Thyroid gland (tissue), 4 donors: ENCODE results near the gene EGLN3.

Source experiments
- CTCF ChIP-seq, 6 experiments: fragments of 200-600 bp in 3 of 6; fragments of 450-650 bp in 3 of 6; sonication (generic) in 3 of 6; IDR thresholded peaks; one replicate each; pipeline ENCODE4 v1.5.1; 2016 to 2019; ENCODE audit warnings: antibody characterized with exemption in 6 of 6, mild to moderate bottlenecking in 2 of 6, inconsistent platforms in 1 of 6, moderate library complexity in 1 of 6
- POLR2A ChIP-seq, 2 donors: fragments of 450-650 bp; IDR thresholded peaks; one replicate each; pipeline ENCODE4 v1.6.1; 2017; ENCODE audit warnings: antibody characterized with exemption in 2 of 2, mild to moderate bottlenecking in 2 of 2, moderate library complexity in 1 of 2

- TF ChIP-seq POLR2A (IDR thresholded peaks at IDR 0.05) = no peak
- no peak for TF ChIP-seq CTCF (IDR thresholded peaks at IDR 0.05)
These were observed 4.0 kb downstream of the EGLN3 start for GRCh38 chr14:33946679-33947476.
